Neutrophil (primary cell): ENCODE data around the gene GATC.

Experiments
- H3K27ac ChIP-seq: fragments of 200-600 bp; sonication (generic); 2 replicates; pipeline ENCODE4 v1.5.1; 2016; ENCODE audit warnings: mild to moderate bottlenecking, moderate library complexity
- H3K27me3 ChIP-seq: fragments of 200-600 bp; sonication (generic); 2 replicates; pipeline ENCODE4 v1.6.0; 2016; ENCODE audit warnings: mild to moderate bottlenecking
- H3K36me3 ChIP-seq: fragments of 200-600 bp; sonication (generic); 2 replicates; pipeline ENCODE4 v1.5.1; 2017
- H3K4me1 ChIP-seq, 2 experiments: fragments of 200-600 bp in 1 of 2; sonication (generic) in 1 of 2; 1 replicate in 1 of 2; 2 replicates in 1 of 2; pipeline versions ENCODE4 v1.5.1 to v1.6.1; 2013 to 2016; ENCODE audit warnings: low read depth in 1 of 2, low read length in 1 of 2, mild to moderate bottlenecking in 1 of 2, moderate library complexity in 1 of 2; ENCODE audit not compliant: control insufficient read depth in 1 of 2, insufficient read depth in 1 of 2
- H3K4me3 ChIP-seq, 2 experiments: fragments of 200-600 bp in 1 of 2; sonication (generic) in 1 of 2; 1 replicate in 1 of 2; 2 replicates in 1 of 2; pipeline ENCODE4 v1.5.1; 2013 to 2016; ENCODE audit warnings: low read depth in 1 of 2, low read length in 1 of 2, mild to moderate bottlenecking in 1 of 2, moderate library complexity in 1 of 2
- H3K9me3 ChIP-seq: fragments of 200-600 bp; sonication (generic); 2 replicates; pipeline ENCODE4 v1.5.1; 2016
- CTCF ChIP-seq: fragments of 200-600 bp; sonication (generic); IDR thresholded peaks from 2 replicates; pipeline ENCODE4 v1.5.1; 2016; ENCODE audit warnings: antibody characterized with exemption

The GATC gene

GRCh38 chr12:120462099-120462640, 15.9 kb downstream of the GATC start:
- H3K4me3 ChIP-seq, result no peak overlapping the region
- no peak overlapping the region for H3K27ac ChIP-seq
- no peaks in the 10 kb centered on the region for H3K9me3 ChIP-seq
- TF ChIP-seq CTCF, result no peak
- H3K4me1 ChIP-seq, result peaks cover 11 to 13% of the 10 kb centered on the region in 2 experiments
- H3K36me3 ChIP-seq, result peaks cover 97% of the 10 kb centered on the region
- no peaks in the 10 kb centered on the region for H3K27me3 ChIP-seq

- no peak overlapping the region for H3K4me3 ChIP-seq
- H3K36me3 ChIP-seq, result peaks cover 84% of the 10 kb centered on the region
- TF ChIP-seq CTCF, result no peak
- H3K9me3 ChIP-seq, result no peaks in the 10 kb centered on the region
- peaks cover 24 to 28% of the 10 kb centered on the region in 2 experiments for H3K4me1 ChIP-seq
- no peak overlapping the region for H3K27ac ChIP-seq
- H3K27me3 ChIP-seq, result no peaks in the 10 kb centered on the region
These were observed 17.5 kb downstream of the GATC start for GRCh38 chr12:120463712-120464111.

- Histone ChIP-seq H3K4me3 (no peak overlapping the region), H3K4me1 (peaks cover 31 to 36% of the 10 kb centered on the region in 2 experiments), H3K36me3 (peaks cover 63% of the 10 kb centered on the region), H3K9me3 (no peaks in the 10 kb centered on the region), H3K27ac (no peak overlapping the region), H3K27me3 (no peaks in the 10 kb centered on the region)
- TF ChIP-seq CTCF, result no peak
These were observed 19.5 kb downstream of the GATC start for GRCh38 chr12:120465756-120466155.

- H3K27ac ChIP-seq, result peak overlapping the region; percentile 92
- peaks cover 54% of the 10 kb centered on the region for H3K36me3 ChIP-seq
- no peak overlapping the region for H3K4me3 ChIP-seq
These were observed 20.5 kb downstream of the GATC start for GRCh38 chr12:120466560-120467315.

GRCh38 chr12:120467439-120467838, 21.2 kb downstream of the GATC start:
- peaks cover 47% of the 10 kb centered on the region for H3K36me3 ChIP-seq
- peak overlapping the region; percentile 92 for H3K27ac ChIP-seq
- H3K27me3 ChIP-seq, result no peaks in the 10 kb centered on the region
- H3K9me3 ChIP-seq, result no peaks in the 10 kb centered on the region
- no peak for TF ChIP-seq CTCF
- peak overlapping the region in 1 of 2 experiments; percentile 79 for H3K4me3 ChIP-seq
- peaks cover 31 to 36% of the 10 kb centered on the region in 2 experiments for H3K4me1 ChIP-seq

More at GRCh38 chr12:120466560-120467315, 20.5 kb downstream of the GATC start:
- TF ChIP-seq CTCF, result no peak
- Histone ChIP-seq H3K4me1 (peaks cover 31 to 36% of the 10 kb centered on the region in 2 experiments), H3K27me3 (no peaks in the 10 kb centered on the region), H3K9me3 (no peaks in the 10 kb centered on the region)
